Measurements from ENCODE around the gene NCR1.
"Not testable (repeated sequence)": the region's sequence is repeated elsewhere in the genome, so short reads cannot be mapped to it uniquely, and the experiment has no call there.

- TF ChIP-seq ZNF8 (CRISPR knock-in tag; IDR thresholded peaks at IDR 0.05); RARB (CRISPR knock-in tag; IDR thresholded peaks at IDR 0.05); TSHZ2 (CRISPR knock-in tag; IDR thresholded peaks at IDR 0.05); PATZ1 (CRISPR knock-in tag; IDR thresholded peaks at IDR 0.05; ENCODE audit: borderline replicate concordance); CREB5 (CRISPR knock-in tag; IDR thresholded peaks at IDR 0.05; ENCODE audit: low read depth); POU6F1 (CRISPR knock-in tag; IDR thresholded peaks at IDR 0.05; ENCODE audit: borderline replicate concordance, low read depth); BACH2 (CRISPR knock-in tag; IDR thresholded peaks at IDR 0.05; ENCODE audit: borderline replicate concordance); CSDC2 (CRISPR knock-in tag; IDR thresholded peaks at IDR 0.05): not testable (repeated sequence)
Observed at GRCh38 chr19:54858476-54858875, 47.5 kb upstream of the NCR1 start.

Measured in SK-N-SH treated with all-trans-retinoic acid at 6 μM for 48 hours (cell line).